RKO (cell line): ENCODE results near the gene AFF3.

Experiments used
- DNase-seq: peaks from one replicate; pipeline ENCODE4 v3.0.0-alpha.2; 2016; ENCODE audit warnings: low spot score

The AFF3 gene

GRCh38 chr2:99698896-99699295, 443.5 kb downstream of the AFF3 start:
- DNase-seq: no peak

GRCh38 chr2:99697811-99698568, 444.4 kb downstream of the AFF3 start:
- DNase-seq: no peak

- no peak for DNase-seq
These were observed 446.5 kb downstream of the AFF3 start for GRCh38 chr2:99695944-99696253.

GRCh38 chr2:99695130-99695943, 447.1 kb downstream of the AFF3 start:
- no peak for DNase-seq

GRCh38 chr2:99694331-99694730, 448.1 kb downstream of the AFF3 start:
- DNase-seq: no peak

- no peak for DNase-seq
These were observed 449.6 kb downstream of the AFF3 start for GRCh38 chr2:99692785-99693184.

- DNase-seq: no peak
These were observed 450.5 kb downstream of the AFF3 start for GRCh38 chr2:99691926-99692325.

- DNase-seq: no peak
These were observed 453.1 kb downstream of the AFF3 start for GRCh38 chr2:99689145-99689742.

GRCh38 chr2:99688699-99689098, 453.7 kb downstream of the AFF3 start:
- DNase-seq: no peak

- DNase-seq: no peak
These were observed 459.9 kb downstream of the AFF3 start for GRCh38 chr2:99682275-99683060.

- DNase-seq: peak; percentile 19
These were observed 461.4 kb downstream of the AFF3 start for GRCh38 chr2:99680946-99681345.

GRCh38 chr2:99679518-99679917, 462.9 kb downstream of the AFF3 start:
- no peak for DNase-seq

- no peak for DNase-seq
These were observed 463.8 kb downstream of the AFF3 start for GRCh38 chr2:99678625-99679024.

- DNase-seq: no peak
These were observed 464.6 kb downstream of the AFF3 start for GRCh38 chr2:99677814-99678213.

- no peak for DNase-seq
These were observed 467.2 kb downstream of the AFF3 start for GRCh38 chr2:99675130-99675661.

- no peak for DNase-seq
These were observed 468.3 kb downstream of the AFF3 start for GRCh38 chr2:99674090-99674489.

- DNase-seq: no peak
These were observed 469.5 kb downstream of the AFF3 start for GRCh38 chr2:99672766-99673350.

- no peak for DNase-seq
These were observed 471.3 kb downstream of the AFF3 start for GRCh38 chr2:99670768-99671734.

- no peak for DNase-seq
These were observed 476.1 kb downstream of the AFF3 start for GRCh38 chr2:99666256-99666655.

GRCh38 chr2:99663641-99664040, 478.7 kb downstream of the AFF3 start:
- DNase-seq: no peak
